DND-41 (cell line): ENCODE measurements around the gene DCUN1D3.
A peak's percentile ranks its signal among the peaks of the same experiment; 100 is the strongest.

ENCODE experiments used
- ATAC-seq: fragments of 200-7000 bp; cut with Tn5 transposase; 3 replicates; pipeline ENCODE4 v1.9.1; 2021; ENCODE audit warnings: low read depth; ENCODE audit not compliant: insufficient read depth
- DNase-seq: peaks from one replicate; pipeline ENCODE4 v3.0.0-alpha.2; 2020
- H2AFZ ChIP-seq: 2 replicates; pipeline ENCODE4 v1.6.0; 2012; ENCODE audit warnings: low read depth, low read length
- H3K27ac ChIP-seq: 2 replicates; pipeline ENCODE4 v1.5.1; 2012; ENCODE audit warnings: low read length, inconsistent platforms
- H3K27me3 ChIP-seq: fragments of 200-600 bp; sonication (generic); 2 replicates; pipeline ENCODE4 v1.6.0; 2012; ENCODE audit warnings: low read length, mild to moderate bottlenecking, inconsistent platforms; ENCODE audit not compliant: insufficient read depth, poor library complexity
- H3K36me3 ChIP-seq: 2 replicates; pipeline ENCODE4 v1.5.1; 2012; ENCODE audit warnings: low read length, inconsistent platforms; ENCODE audit not compliant: insufficient read depth
- H3K4me1 ChIP-seq: 2 replicates; pipeline ENCODE4 v1.5.1; 2012; ENCODE audit warnings: mild to moderate bottlenecking, low read length; ENCODE audit not compliant: insufficient read depth
- H3K4me2 ChIP-seq: 2 replicates; pipeline ENCODE4 v1.6.0; 2012; ENCODE audit warnings: mild to moderate bottlenecking, moderate library complexity, low read length, inconsistent platforms; ENCODE audit not compliant: insufficient read depth
- H3K4me3 ChIP-seq, 2 experiments: fragments of 200-600 bp in 1 of 2; shearing (Covaris generic) in 1 of 2; 2 replicates each; pipeline ENCODE4 v1.5.1; 2012 to 2016; ENCODE audit warnings: inconsistent platforms in 2 of 2, low read length in 2 of 2, mild to moderate bottlenecking in 2 of 2, low read depth in 1 of 2, moderate library complexity in 1 of 2
- H3K79me2 ChIP-seq: 2 replicates; pipeline ENCODE4 v1.6.0; 2012; ENCODE audit warnings: low read length, inconsistent platforms; ENCODE audit not compliant: insufficient read depth
- H3K9ac ChIP-seq: 2 replicates; pipeline ENCODE4 v1.6.0; 2012; ENCODE audit warnings: low read depth, mild to moderate bottlenecking, inconsistent platforms, low read length, moderate library complexity
- H3K9me3 ChIP-seq: 2 replicates; pipeline ENCODE4 v1.5.1; 2012; ENCODE audit warnings: low read length, moderate library complexity, mild to moderate bottlenecking, inconsistent platforms; ENCODE audit not compliant: insufficient read depth, severe bottlenecking
- H4K20me1 ChIP-seq: 2 replicates; pipeline ENCODE4 v1.6.0; 2012; ENCODE audit warnings: low read length; ENCODE audit not compliant: insufficient read depth
- EZH2 ChIP-seq: IDR thresholded peaks from 3 replicates; pipeline ENCODE4 v1.6.1; 2012; ENCODE audit warnings: borderline replicate concordance, low read depth, mild to moderate bottlenecking, moderate library complexity, low read length, inconsistent platforms; ENCODE audit not compliant: severe bottlenecking
- TF ChIP-seq, protein P1 (sequence below): IDR thresholded peaks from 2 replicates; pipeline ENCODE4 v1.5.1; 2012; ENCODE audit warnings: borderline replicate concordance, low read length, moderate library complexity, mild to moderate bottlenecking; ENCODE audit not compliant: poor library complexity, severe bottlenecking; ENCODE audit errors: extremely low read depth

Gene DCUN1D3

GRCh38 chr16:20903116-20903898, 3.1 kb upstream of the DCUN1D3 start:
- Histone ChIP-seq H3K4me1 (peaks cover 55% of the 10 kb centered on the region), H3K9me3 (no peaks in the 10 kb centered on the region), H3K79me2 (peaks cover 19% of the 10 kb centered on the region), H3K27me3 (no peaks in the 10 kb centered on the region), H3K36me3 (no peaks in the 10 kb centered on the region; the same call in 1 of the 2 replicates), H3K4me3 (no peak overlapping the region), H3K4me2 (peak overlapping the region; percentile 33; the same call in 1 of the 2 replicates), H4K20me1 (0 out of 2 replicates have a peak, but pooled peaks cover 4% of the 10 kb centered on the region), H3K27ac (peak overlapping the region; percentile 25; the same call in 1 of the 2 replicates), H2AFZ (no peak overlapping the region), H3K9ac (no peak overlapping the region)
- no peak for TF ChIP-seq EZH2
- TF ChIP-seq, protein P1, sequence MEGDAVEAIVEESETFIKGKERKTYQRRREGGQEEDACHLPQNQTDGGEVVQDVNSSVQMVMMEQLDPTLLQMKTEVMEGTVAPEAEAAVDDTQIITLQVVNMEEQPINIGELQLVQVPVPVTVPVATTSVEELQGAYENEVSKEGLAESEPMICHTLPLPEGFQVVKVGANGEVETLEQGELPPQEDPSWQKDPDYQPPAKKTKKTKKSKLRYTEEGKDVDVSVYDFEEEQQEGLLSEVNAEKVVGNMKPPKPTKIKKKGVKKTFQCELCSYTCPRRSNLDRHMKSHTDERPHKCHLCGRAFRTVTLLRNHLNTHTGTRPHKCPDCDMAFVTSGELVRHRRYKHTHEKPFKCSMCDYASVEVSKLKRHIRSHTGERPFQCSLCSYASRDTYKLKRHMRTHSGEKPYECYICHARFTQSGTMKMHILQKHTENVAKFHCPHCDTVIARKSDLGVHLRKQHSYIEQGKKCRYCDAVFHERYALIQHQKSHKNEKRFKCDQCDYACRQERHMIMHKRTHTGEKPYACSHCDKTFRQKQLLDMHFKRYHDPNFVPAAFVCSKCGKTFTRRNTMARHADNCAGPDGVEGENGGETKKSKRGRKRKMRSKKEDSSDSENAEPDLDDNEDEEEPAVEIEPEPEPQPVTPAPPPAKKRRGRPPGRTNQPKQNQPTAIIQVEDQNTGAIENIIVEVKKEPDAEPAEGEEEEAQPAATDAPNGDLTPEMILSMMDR: no peak
- DNase-seq: no peak
- no peak for ATAC-seq

DNA sequence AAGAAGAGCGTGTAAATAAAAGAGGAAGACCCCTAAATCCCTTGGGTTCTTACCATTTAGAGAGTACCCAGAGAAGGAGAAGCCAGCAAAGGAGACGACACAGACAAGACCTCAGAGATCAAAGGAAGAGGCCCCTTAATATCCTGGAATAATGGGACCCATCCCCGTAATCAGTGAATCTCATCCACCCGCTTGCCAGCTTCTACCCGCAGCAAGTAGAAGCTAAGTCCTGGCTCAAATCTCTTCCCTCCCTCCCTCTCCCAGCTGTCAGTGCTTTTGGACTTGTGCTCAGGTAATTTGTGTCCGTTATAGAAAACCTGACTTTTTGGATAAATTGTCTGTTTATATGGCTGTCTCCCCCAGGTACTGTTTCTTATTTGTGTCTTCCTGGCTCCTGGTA, 2.3 kb upstream of the DCUN1D3 start:
- H4K20me1 ChIP-seq: 0 out of 2 replicates have a peak, but pooled peaks cover 4% of the 10 kb centered on the region
- H3K27me3 ChIP-seq: no peaks in the 10 kb centered on the region
- H3K27ac ChIP-seq: no peak overlapping the region
- DNase-seq (no peak), ATAC-seq (no peak)
- peak overlapping the region; percentile 18; the same call in 1 of the 2 replicates for H3K4me2 ChIP-seq
- no peak overlapping the region for H2AFZ ChIP-seq
- H3K4me3 ChIP-seq: no peak overlapping the region
- no peaks in the 10 kb centered on the region; the same call in 1 of the 2 replicates for H3K36me3 ChIP-seq
- TF ChIP-seq EZH2: no peak
- TF ChIP-seq, protein P1: no peak
- H3K4me1 ChIP-seq: peaks cover 55% of the 10 kb centered on the region
- no peak overlapping the region for H3K9ac ChIP-seq
- peaks cover 19% of the 10 kb centered on the region for H3K79me2 ChIP-seq
- H3K9me3 ChIP-seq: no peaks in the 10 kb centered on the region

- ATAC-seq (no peak), DNase-seq (peak; percentile 18)
- Histone ChIP-seq H3K4me1 (peaks cover 55% of the 10 kb centered on the region), H3K27ac (peak overlapping the region; percentile 88), H3K9ac (peak overlapping the region; percentile 78), H3K36me3 (no peaks in the 10 kb centered on the region; the same call in 1 of the 2 replicates), H2AFZ (peak overlapping the region; percentile 88), H3K4me3 (peak overlapping the region; percentile 43 to 95; a peak in 3 of 4 replicates), H3K9me3 (no peaks in the 10 kb centered on the region), H3K4me2 (peak overlapping the region; percentile 92), H3K79me2 (peaks cover 19% of the 10 kb centered on the region), H3K27me3 (no peaks in the 10 kb centered on the region), H4K20me1 (0 out of 2 replicates have a peak, but pooled peaks cover 4% of the 10 kb centered on the region)
- TF ChIP-seq, protein P1: no peak
- no peak for TF ChIP-seq EZH2
These were observed 1.4 kb upstream of the DCUN1D3 start for GRCh38 chr16:20901436-20902112.
